ENCODE results near the gene GADD45A. TPM values are rescaled to one million over a fixed set of nuclear protein-coding genes. Genes with fewer than 3 reads are reported as not detected.
"Not testable (repeated sequence)": the region's sequence is repeated elsewhere in the genome, so short reads cannot be mapped to it uniquely, and the experiment has no call there.

GADD45A gene
- total RNA-seq, 2 experiments from 2014 or later: 47.0 to 48.3 TPM

GRCh38 chr1:67729872-67730271 lies 44.9 kb downstream of the GADD45A start:
- Mint-ChIP-seq H3K4me3 (no peak overlapping the region), H3K9me3 (no peaks in the 10 kb centered on the region), H3K27ac (no peak overlapping the region), H3K27me3 (ENCODE audit: low read depth) (peaks cover 4% of the 10 kb centered on the region), H3K4me1 (ENCODE audit: low read depth) (peaks cover 22% of the 10 kb centered on the region), H3K36me3 (ENCODE audit: low read depth) (no peaks in the 10 kb centered on the region)
- CTCF ChIA-PET: interaction anchor here (0.7 to 1.6 kb wide), 2 partner anchors 29 to 30 kb away, joined by 3 to 9 read pairs; no protein-coding TSS in a partner anchor
- DNase-seq: no peak
- intact Hi-C loops (cut with micrococcal nuclease): loop anchor here (10.0 kb wide), 1 partner anchor 955 kb away; no protein-coding TSS in a partner anchor

GRCh38 chr1:67730312-67730711 lies 45.3 kb downstream of the GADD45A start:
- H3K27ac Mint-ChIP-seq; H3K27me3 Mint-ChIP-seq (ENCODE audit: low read depth); H3K36me3 Mint-ChIP-seq (ENCODE audit: low read depth); H3K9me3 Mint-ChIP-seq; H3K4me3 Mint-ChIP-seq; DNase-seq: not testable (repeated sequence)
- CTCF ChIA-PET: interaction anchor here (0.7 to 1.6 kb wide), 3 partner anchors 29 to 35 kb away, joined by 3 to 9 read pairs (median 4); no protein-coding TSS in a partner anchor
- intact Hi-C loops (cut with micrococcal nuclease): loop anchor here (10.0 kb wide), 1 partner anchor 956 kb away; no protein-coding TSS in a partner anchor
- peaks cover 22% of the 10 kb centered on the region for H3K4me1 Mint-ChIP-seq (ENCODE audit: low read depth)

DNA sequence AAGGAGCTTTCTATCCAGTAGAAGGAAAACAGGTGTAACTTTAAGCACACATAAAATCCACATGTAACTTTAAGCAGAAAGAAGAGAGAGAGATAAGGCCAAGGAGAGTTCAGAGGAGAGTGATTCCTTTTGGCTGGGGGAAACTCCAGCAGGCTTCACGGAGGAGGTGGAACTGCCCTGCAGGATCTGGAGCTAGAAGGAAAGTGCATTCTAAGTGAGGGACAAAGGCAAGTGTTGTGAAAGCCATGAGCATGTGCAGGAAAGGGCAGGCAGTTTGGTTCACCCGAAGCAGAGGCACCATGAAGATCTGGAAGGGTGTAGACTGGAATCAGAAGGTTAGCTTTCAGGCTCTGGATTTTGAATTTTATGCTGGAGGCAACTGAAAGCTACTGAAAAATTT lies 46.3 kb downstream of the GADD45A start:
- Mint-ChIP-seq H3K27me3 (ENCODE audit: low read depth) (peaks cover 4% of the 10 kb centered on the region), H3K4me3 (no peak overlapping the region), H3K36me3 (ENCODE audit: low read depth) (no peaks in the 10 kb centered on the region), H3K4me1 (ENCODE audit: low read depth) (peaks cover 23% of the 10 kb centered on the region), H3K9me3 (no peaks in the 10 kb centered on the region), H3K27ac (no peak overlapping the region)
- no peak for DNase-seq
- CTCF ChIA-PET: interaction anchor here (0.6 to 1.6 kb wide), 3 partner anchors 29 to 1383 kb away, joined by 3 to 9 read pairs (median 4); no protein-coding TSS in a partner anchor
- intact Hi-C loops (cut with micrococcal nuclease): loop anchor here (10.0 kb wide), 1 partner anchor 957 kb away; no protein-coding TSS in a partner anchor

DNA sequence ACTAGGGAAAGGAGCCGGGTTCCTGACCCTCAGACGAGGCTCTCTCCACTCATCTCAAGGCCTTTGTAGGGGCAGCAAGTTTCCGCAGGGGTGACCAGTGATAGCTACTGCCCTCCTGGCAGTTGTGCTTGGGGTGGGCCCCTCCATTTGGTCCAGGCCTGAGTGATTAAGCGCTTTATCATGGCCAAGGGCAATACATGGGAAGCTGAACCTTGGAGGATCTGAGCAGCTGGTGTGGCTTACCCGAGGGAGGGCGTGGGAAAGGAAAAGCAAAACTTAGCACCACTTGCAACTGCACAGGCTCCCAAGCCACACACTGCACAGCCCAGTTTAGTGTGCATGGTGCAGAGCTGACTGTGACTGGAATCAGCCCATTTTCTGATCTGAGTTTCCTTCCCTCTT lies 47.8 kb downstream of the GADD45A start:
- CTCF ChIA-PET: interaction anchor here (0.7 kb wide), 1 partner anchor 172 kb away, joined by 5 read pairs; no protein-coding TSS in a partner anchor
- intact Hi-C loops (cut with micrococcal nuclease): loop anchor here (10.0 kb wide), 1 partner anchor 958 kb away; no protein-coding TSS in a partner anchor
- DNase-seq: no peak
- H3K36me3 Mint-ChIP-seq (ENCODE audit: low read depth): no peaks in the 10 kb centered on the region
- H3K4me1 Mint-ChIP-seq (ENCODE audit: low read depth): peaks cover 25% of the 10 kb centered on the region
- H3K9me3 Mint-ChIP-seq: no peaks in the 10 kb centered on the region
- H3K27me3 Mint-ChIP-seq (ENCODE audit: low read depth): peaks cover 4% of the 10 kb centered on the region
- no peak overlapping the region for H3K4me3 Mint-ChIP-seq
- H3K27ac Mint-ChIP-seq: no peak overlapping the region

GRCh38 chr1:67733681-67734322 lies 48.8 kb downstream of the GADD45A start:
- Mint-ChIP-seq H3K4me3 (no peak overlapping the region), H3K4me1 (ENCODE audit: low read depth) (peaks cover 25% of the 10 kb centered on the region), H3K27ac (no peak overlapping the region), H3K27me3 (ENCODE audit: low read depth) (peaks cover 4% of the 10 kb centered on the region), H3K9me3 (no peaks in the 10 kb centered on the region), H3K36me3 (ENCODE audit: low read depth) (no peaks in the 10 kb centered on the region)
- intact Hi-C loops (cut with micrococcal nuclease): loop anchor here (10.0 kb wide), 1 partner anchor 959 kb away; no protein-coding TSS in a partner anchor
- CTCF ChIA-PET: interaction anchor here (1.0 to 1.3 kb wide), 2 partner anchors 152 to 170 kb away, joined by 3 to 4 read pairs; no protein-coding TSS in a partner anchor
- no peak for DNase-seq

GRCh38 chr1:67734323-67734690 lies 49.3 kb downstream of the GADD45A start:
- Mint-ChIP-seq H3K36me3 (ENCODE audit: low read depth) (no peaks in the 10 kb centered on the region), H3K4me3 (no peak overlapping the region), H3K27ac (no peak overlapping the region), H3K27me3 (ENCODE audit: low read depth) (peaks cover 4% of the 10 kb centered on the region), H3K9me3 (no peaks in the 10 kb centered on the region), H3K4me1 (ENCODE audit: low read depth) (peaks cover 25% of the 10 kb centered on the region)
- CTCF ChIA-PET: interaction anchor here (1.0 to 1.3 kb wide), 2 partner anchors 152 to 171 kb away, joined by 3 to 4 read pairs; no protein-coding TSS in a partner anchor
- intact Hi-C loops (cut with micrococcal nuclease): loop anchor here (10.0 kb wide), 1 partner anchor 960 kb away; no protein-coding TSS in a partner anchor
- DNase-seq: no peak

- H3K4me1 Mint-ChIP-seq (ENCODE audit: low read depth): peaks cover 18% of the 10 kb centered on the region
- H3K9me3 Mint-ChIP-seq: no peaks in the 10 kb centered on the region
- intact Hi-C loops (cut with micrococcal nuclease): loop anchor here (10.0 kb wide), 1 partner anchor 960 kb away; no protein-coding TSS in a partner anchor
- no peak for DNase-seq
- H3K36me3 Mint-ChIP-seq (ENCODE audit: low read depth): no peaks in the 10 kb centered on the region
- no peak overlapping the region for H3K4me3 Mint-ChIP-seq
- H3K27me3 Mint-ChIP-seq (ENCODE audit: low read depth): peaks cover 4% of the 10 kb centered on the region
- H3K27ac Mint-ChIP-seq: no peak overlapping the region
- CTCF ChIA-PET: no interaction called here
Observed at GRCh38 chr1:67735206-67735605, 50.2 kb downstream of the GADD45A start.

GRCh38 chr1:67735806-67736627 lies 51.0 kb downstream of the GADD45A start:
- CTCF ChIA-PET: interaction anchor here (1.7 kb wide), 1 partner anchor 30 kb away, joined by 11 read pairs; no protein-coding TSS in a partner anchor
- peaks cover 16% of the 10 kb centered on the region for H3K4me1 Mint-ChIP-seq (ENCODE audit: low read depth)
- peak overlapping the region; percentile 74 for H3K27ac Mint-ChIP-seq

GRCh38 chr1:67736750-67737149 lies 51.7 kb downstream of the GADD45A start:
- peaks cover 16% of the 10 kb centered on the region for H3K4me1 Mint-ChIP-seq (ENCODE audit: low read depth)
- no peaks in the 10 kb centered on the region for H3K9me3 Mint-ChIP-seq
- peaks cover 3% of the 10 kb centered on the region for H3K27me3 Mint-ChIP-seq (ENCODE audit: low read depth)
- intact Hi-C loops (cut with micrococcal nuclease): loop anchor here (1.0 to 10.0 kb wide), 3 partner anchors 13 to 962 kb away; partner anchors contain the start of gene GADD45A
- no peak overlapping the region for H3K27ac Mint-ChIP-seq
- CTCF ChIA-PET: interaction anchor here (1.7 to 3.5 kb wide), 4 partner anchors 23 to 202 kb away, joined by 5 to 20 read pairs (median 8); no protein-coding TSS in a partner anchor
- DNase-seq: no peak
- no peaks in the 10 kb centered on the region for H3K36me3 Mint-ChIP-seq (ENCODE audit: low read depth)
- no peak overlapping the region for H3K4me3 Mint-ChIP-seq

More at GRCh38 chr1:67735806-67736627, 51.0 kb downstream of the GADD45A start:
- H3K9me3 Mint-ChIP-seq: no peaks in the 10 kb centered on the region
- peaks cover 4% of the 10 kb centered on the region for H3K27me3 Mint-ChIP-seq (ENCODE audit: low read depth)
- H3K4me3 Mint-ChIP-seq: peak overlapping the region; percentile 53
- no peaks in the 10 kb centered on the region for H3K36me3 Mint-ChIP-seq (ENCODE audit: low read depth)
- intact Hi-C loops (cut with micrococcal nuclease): loop anchor here (1.0 to 10.0 kb wide), 3 partner anchors 13 to 961 kb away; partner anchors contain the start of gene GADD45A
- peak; percentile 73 for DNase-seq

DNA sequence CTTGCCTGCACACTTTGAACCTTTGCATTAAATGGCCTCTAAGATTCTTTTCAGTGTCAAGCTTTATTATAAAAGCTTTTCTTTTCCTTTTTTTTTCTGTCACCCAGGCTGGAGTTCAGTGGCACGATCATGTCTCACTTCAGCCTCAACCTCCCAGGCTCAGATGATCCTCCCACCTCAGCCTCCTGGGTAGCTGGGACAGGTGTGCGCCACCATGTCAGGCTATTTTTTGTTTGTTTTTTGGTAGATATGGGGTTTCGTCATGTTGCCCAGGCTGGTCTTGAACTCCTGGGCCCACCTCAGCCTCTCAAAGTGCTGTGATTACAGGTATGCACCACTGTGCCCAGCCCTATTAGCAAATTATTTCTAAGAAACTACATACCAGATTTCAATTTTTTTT lies 52.9 kb downstream of the GADD45A start:
- no peak overlapping the region for H3K4me3 Mint-ChIP-seq
- no peaks in the 10 kb centered on the region for H3K27me3 Mint-ChIP-seq (ENCODE audit: low read depth)
- H3K4me1 Mint-ChIP-seq (ENCODE audit: low read depth): peaks cover 16% of the 10 kb centered on the region
- H3K9me3 Mint-ChIP-seq: no peaks in the 10 kb centered on the region
- no peak overlapping the region for H3K27ac Mint-ChIP-seq
- no peaks in the 10 kb centered on the region for H3K36me3 Mint-ChIP-seq (ENCODE audit: low read depth)
- intact Hi-C loops (cut with micrococcal nuclease): loop anchor here (10.0 kb wide), 1 partner anchor 963 kb away; no protein-coding TSS in a partner anchor
- no peak for DNase-seq
- CTCF ChIA-PET: interaction anchor here (1.7 to 3.5 kb wide), 3 partner anchors 22 to 203 kb away, joined by 5 to 20 read pairs (median 6); no protein-coding TSS in a partner anchor

Measured in activated naive CD4-positive, alpha-beta T cell treated with anti-CD3 and anti-CD28 coated beads for 36 hours (primary cell).